ENCODE measurements around the gene SLC9A9. TPM values are rescaled to one million over a fixed set of nuclear protein-coding genes. Genes with fewer than 3 reads are reported as not detected.

SLC9A9 gene
- total and polyA plus RNA-seq, 9 of the 15 experiments (the other 6 are each of a cell fraction or from before 2014, with no cell fraction given) = 0.03 to 0.13 TPM; not detected in 7

DNA sequence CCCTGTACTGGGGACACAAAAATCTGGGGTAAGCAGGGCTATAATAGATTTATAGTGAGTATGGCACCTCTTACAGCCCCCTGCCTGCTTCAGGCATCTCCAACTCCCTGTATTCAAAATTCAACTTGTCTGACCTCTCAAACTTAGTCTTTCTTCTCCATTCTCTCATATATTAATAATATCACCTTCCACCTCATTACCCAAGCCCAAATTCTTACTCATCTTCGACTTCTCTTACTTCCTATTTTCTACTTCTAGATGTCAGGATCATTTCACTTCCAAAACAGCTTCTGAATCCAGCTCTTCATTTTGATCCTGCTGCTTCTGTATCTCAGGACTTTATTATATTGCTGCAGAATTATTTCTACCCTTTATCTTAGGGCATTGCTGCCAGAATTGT is 438.0 kb downstream of the SLC9A9 start:
- Histone ChIP-seq H3K9me1 (ENCODE audit: control insufficient read depth, insufficient read depth, low read length) (no peaks in the 10 kb centered on the region), H3K9ac (ENCODE audit: insufficient read depth in 1 of 2, low read depth in 2 of 2, low read length in 2 of 2) (no peak overlapping the region), H4K20me1 (replicated peaks; ENCODE audit: control insufficient read depth, insufficient read depth, low read length) (no peaks in the 10 kb centered on the region), H3K27me3 (ENCODE audit: control insufficient read depth in 2 of 2, insufficient read depth in 2 of 2, low read length in 2 of 2) (no peaks in the 10 kb centered on the region), H3K9me3 (replicated peaks; ENCODE audit: control insufficient read depth, insufficient read depth, low read depth, low read length) (no peaks in the 10 kb centered on the region), H3K79me2 (ENCODE audit: control insufficient read depth, insufficient read depth, low read length) (no peaks in the 10 kb centered on the region), H3K4me1 (replicated peaks in 1 of 2; ENCODE audit: control insufficient read depth in 2 of 2, insufficient read depth in 2 of 2, low read length in 2 of 2) (no peaks in the 10 kb centered on the region), H3K27ac (ENCODE audit: extremely low read depth, low read depth, low read length) (no peak overlapping the region), H3K4me2 (ENCODE audit: insufficient read depth, low read length) (no peak overlapping the region), H3K4me3 (no peak overlapping the region), H2AFZ (ENCODE audit: low read depth, low read length) (no peak overlapping the region), H3K36me3 (ENCODE audit: control insufficient read depth, insufficient read depth, low read length) (no peaks in the 10 kb centered on the region)
- FAIRE-seq (no peak), ATAC-seq (no peak), DNase-seq (ENCODE audit: extremely low read depth in 1 of 4, low spot score in 3 of 4) (no peak)
- ChIA-PET CTCF (ENCODE audit: low intra/inter-chr PET ratio) (no interaction called here), POLR2A (no interaction called here)
- WGBS (ENCODE audit: insufficient coverage, low coverage, missing lambda C conversion rate) = 0% methylated on average over 1 of the region's 1 CpG
- in situ Hi-C loops (cut with MboI) (no loop called here), intact Hi-C loops (cut with micrococcal nuclease) (no loop called here)
- BruUV-seq (replicated peaks) = no TSS peak
- TF ChIP-seq ZNF134 (CRISPR knock-in tag; conservative IDR thresholded peaks at IDR 0.05) = no peak
- TF ChIP-seq MCM5 (IDR thresholded peaks at IDR 0.05; ENCODE audit: low read depth) = no peak
- no peak for TF ChIP-seq DNMT1 (IDR thresholded peaks at IDR 0.05)
- TF ChIP-seq, protein P1, sequence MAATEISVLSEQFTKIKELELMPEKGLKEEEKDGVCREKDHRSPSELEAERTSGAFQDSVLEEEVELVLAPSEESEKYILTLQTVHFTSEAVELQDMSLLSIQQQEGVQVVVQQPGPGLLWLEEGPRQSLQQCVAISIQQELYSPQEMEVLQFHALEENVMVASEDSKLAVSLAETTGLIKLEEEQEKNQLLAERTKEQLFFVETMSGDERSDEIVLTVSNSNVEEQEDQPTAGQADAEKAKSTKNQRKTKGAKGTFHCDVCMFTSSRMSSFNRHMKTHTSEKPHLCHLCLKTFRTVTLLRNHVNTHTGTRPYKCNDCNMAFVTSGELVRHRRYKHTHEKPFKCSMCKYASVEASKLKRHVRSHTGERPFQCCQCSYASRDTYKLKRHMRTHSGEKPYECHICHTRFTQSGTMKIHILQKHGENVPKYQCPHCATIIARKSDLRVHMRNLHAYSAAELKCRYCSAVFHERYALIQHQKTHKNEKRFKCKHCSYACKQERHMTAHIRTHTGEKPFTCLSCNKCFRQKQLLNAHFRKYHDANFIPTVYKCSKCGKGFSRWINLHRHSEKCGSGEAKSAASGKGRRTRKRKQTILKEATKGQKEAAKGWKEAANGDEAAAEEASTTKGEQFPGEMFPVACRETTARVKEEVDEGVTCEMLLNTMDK (IDR thresholded peaks at IDR 0.05; ENCODE audit: borderline replicate concordance, insufficient read depth, low read depth, low read length, poor library complexity, severe bottlenecking) = no peak
- TF ChIP-seq, protein P2, sequence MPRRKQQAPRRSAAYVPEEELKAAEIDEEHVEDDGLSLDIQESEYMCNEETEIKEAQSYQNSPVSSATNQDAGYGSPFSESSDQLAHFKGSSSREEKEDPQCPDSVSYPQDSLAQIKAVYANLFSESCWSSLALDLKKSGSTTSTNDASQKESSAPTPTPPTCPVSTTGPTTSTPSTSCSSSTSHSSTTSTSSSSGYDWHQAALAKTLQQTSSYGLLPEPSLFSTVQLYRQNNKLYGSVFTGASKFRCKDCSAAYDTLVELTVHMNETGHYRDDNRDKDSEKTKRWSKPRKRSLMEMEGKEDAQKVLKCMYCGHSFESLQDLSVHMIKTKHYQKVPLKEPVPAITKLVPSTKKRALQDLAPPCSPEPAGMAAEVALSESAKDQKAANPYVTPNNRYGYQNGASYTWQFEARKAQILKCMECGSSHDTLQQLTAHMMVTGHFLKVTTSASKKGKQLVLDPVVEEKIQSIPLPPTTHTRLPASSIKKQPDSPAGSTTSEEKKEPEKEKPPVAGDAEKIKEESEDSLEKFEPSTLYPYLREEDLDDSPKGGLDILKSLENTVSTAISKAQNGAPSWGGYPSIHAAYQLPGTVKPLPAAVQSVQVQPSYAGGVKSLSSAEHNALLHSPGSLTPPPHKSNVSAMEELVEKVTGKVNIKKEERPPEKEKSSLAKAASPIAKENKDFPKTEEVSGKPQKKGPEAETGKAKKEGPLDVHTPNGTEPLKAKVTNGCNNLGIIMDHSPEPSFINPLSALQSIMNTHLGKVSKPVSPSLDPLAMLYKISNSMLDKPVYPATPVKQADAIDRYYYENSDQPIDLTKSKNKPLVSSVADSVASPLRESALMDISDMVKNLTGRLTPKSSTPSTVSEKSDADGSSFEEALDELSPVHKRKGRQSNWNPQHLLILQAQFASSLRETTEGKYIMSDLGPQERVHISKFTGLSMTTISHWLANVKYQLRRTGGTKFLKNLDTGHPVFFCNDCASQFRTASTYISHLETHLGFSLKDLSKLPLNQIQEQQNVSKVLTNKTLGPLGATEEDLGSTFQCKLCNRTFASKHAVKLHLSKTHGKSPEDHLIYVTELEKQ (CRISPR knock-in tag; IDR thresholded peaks at IDR 0.05) = no peak
- no peak for TF ChIP-seq POLR2B (IDR thresholded peaks at IDR 0.05; ENCODE audit: low read depth, partially characterized antibody)
- TF ChIP-seq, protein P3, sequence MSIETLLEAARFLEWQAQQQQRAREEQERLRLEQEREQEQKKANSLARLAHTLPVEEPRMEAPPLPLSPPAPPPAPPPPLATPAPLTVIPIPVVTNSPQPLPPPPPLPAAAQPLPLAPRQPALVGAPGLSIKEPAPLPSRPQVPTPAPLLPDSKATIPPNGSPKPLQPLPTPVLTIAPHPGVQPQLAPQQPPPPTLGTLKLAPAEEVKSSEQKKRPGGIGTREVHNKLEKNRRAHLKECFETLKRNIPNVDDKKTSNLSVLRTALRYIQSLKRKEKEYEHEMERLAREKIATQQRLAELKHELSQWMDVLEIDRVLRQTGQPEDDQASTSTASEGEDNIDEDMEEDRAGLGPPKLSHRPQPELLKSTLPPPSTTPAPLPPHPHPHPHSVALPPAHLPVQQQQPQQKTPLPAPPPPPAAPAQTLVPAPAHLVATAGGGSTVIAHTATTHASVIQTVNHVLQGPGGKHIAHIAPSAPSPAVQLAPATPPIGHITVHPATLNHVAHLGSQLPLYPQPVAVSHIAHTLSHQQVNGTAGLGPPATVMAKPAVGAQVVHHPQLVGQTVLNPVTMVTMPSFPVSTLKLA (conservative IDR thresholded peaks at IDR 0.05) = no peak
- TF ChIP-seq, protein P4, sequence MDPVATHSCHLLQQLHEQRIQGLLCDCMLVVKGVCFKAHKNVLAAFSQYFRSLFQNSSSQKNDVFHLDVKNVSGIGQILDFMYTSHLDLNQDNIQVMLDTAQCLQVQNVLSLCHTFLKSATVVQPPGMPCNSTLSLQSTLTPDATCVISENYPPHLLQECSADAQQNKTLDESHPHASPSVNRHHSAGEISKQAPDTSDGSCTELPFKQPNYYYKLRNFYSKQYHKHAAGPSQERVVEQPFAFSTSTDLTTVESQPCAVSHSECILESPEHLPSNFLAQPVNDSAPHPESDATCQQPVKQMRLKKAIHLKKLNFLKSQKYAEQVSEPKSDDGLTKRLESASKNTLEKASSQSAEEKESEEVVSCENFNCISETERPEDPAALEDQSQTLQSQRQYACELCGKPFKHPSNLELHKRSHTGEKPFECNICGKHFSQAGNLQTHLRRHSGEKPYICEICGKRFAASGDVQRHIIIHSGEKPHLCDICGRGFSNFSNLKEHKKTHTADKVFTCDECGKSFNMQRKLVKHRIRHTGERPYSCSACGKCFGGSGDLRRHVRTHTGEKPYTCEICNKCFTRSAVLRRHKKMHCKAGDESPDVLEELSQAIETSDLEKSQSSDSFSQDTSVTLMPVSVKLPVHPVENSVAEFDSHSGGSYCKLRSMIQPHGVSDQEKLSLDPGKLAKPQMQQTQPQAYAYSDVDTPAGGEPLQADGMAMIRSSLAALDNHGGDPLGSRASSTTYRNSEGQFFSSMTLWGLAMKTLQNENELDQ (CRISPR knock-in tag; IDR thresholded peaks at IDR 0.05; ENCODE audit: borderline replicate concordance) = no peak
- TF ChIP-seq SREBF2 (CRISPR knock-in tag; IDR thresholded peaks at IDR 0.05) = no peak
- TF ChIP-seq, protein P5, sequence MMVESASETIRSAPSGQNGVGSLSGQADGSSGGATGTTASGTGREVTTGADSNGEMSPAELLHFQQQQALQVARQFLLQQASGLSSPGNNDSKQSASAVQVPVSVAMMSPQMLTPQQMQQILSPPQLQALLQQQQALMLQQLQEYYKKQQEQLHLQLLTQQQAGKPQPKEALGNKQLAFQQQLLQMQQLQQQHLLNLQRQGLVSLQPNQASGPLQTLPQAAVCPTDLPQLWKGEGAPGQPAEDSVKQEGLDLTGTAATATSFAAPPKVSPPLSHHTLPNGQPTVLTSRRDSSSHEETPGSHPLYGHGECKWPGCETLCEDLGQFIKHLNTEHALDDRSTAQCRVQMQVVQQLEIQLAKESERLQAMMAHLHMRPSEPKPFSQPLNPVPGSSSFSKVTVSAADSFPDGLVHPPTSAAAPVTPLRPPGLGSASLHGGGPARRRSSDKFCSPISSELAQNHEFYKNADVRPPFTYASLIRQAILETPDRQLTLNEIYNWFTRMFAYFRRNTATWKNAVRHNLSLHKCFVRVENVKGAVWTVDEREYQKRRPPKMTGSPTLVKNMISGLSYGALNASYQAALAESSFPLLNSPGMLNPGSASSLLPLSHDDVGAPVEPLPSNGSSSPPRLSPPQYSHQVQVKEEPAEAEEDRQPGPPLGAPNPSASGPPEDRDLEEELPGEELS (CRISPR knock-in tag; IDR thresholded peaks at IDR 0.05; ENCODE audit: borderline replicate concordance) = no peak
